ENCODE data around the gene TMEM150C.

Gene TMEM150C

DNA sequence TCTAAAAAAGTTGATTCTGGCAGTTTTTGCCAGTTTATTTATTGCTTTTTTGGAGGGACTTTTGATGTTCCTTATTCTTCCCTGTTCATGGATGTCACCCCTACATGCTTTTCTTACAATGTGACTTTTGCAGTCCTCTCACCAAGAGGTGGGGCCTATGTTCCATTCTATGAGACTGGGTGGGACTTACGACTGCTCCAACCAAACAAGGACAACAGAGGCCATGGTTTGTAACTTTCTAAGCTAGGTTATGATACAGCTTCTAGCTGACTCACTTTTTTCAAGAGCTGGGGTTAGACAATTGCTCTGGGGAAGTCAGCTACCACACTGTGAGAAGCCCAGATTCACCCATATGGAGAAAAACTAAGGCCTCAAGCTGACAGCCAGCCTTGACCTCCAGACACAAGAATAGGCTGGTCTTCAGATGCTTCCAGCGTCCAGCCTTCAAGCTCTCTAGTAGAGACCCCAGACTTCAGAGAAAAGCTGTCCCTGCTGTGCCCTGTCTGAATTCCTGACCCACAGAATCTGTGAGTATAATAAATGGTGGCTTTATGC, 91.9 kb downstream of the TMEM150C start:
- DNase-seq = no peak

GRCh38 chr4:82467471-82467870, 94.3 kb downstream of the TMEM150C start:
- DNase-seq = no peak

DNA sequence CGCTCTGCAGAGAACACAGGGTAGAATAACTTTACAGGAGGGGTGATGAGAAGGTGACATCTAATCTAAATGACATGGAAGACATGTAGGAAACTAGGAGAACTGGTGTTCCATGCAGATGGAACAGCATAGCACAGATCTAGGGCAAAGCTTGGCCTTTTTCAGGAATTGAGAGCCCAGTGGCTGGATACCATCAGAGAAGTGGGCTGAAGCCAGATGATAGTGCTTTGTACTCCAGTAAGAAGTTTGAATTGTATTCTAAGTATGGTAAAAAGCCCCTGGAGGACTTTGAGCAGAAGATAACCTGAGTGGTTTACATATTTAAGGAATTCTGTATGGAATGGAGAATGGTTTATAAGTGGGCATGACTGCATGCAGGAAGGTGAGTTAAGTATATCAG, 98.6 kb downstream of the TMEM150C start:
- no peak for DNase-seq

DNA sequence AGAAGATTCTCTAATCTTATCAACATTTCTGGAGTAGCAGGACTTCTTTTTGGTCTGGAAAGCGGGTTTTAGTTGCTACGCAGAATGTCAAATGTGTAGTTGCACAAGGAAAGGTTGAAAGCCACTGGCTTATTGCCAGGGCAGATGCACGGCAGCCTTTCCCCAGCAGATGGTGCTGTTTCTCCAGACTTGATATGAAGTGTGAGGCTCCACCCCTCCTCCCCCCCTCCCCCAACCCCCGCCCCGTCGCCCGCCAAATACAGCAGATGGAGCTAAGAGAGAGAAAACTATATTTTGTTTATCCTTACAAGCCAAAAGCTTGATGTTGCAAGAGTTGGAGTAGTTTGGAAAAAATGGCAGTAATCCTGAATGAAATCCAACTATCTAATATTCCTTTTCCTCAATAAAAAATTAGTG, 99.4 kb downstream of the TMEM150C start:
- peak; percentile 78 for DNase-seq

GRCh38 chr4:82461710-82462109, 100.1 kb downstream of the TMEM150C start:
- DNase-seq = no peak

- DNase-seq = no peak
These were observed 103.1 kb downstream of the TMEM150C start for GRCh38 chr4:82458729-82459128.

- DNase-seq = no peak
These were observed 104.5 kb downstream of the TMEM150C start for GRCh38 chr4:82457266-82457665.

GRCh38 chr4:82452026-82452425, 109.8 kb downstream of the TMEM150C start:
- DNase-seq = no peak

GRCh38 chr4:82450966-82451755, 110.6 kb downstream of the TMEM150C start:
- DNase-seq = no peak

GRCh38 chr4:82447886-82448285, 113.9 kb downstream of the TMEM150C start:
- DNase-seq = no peak

DNA sequence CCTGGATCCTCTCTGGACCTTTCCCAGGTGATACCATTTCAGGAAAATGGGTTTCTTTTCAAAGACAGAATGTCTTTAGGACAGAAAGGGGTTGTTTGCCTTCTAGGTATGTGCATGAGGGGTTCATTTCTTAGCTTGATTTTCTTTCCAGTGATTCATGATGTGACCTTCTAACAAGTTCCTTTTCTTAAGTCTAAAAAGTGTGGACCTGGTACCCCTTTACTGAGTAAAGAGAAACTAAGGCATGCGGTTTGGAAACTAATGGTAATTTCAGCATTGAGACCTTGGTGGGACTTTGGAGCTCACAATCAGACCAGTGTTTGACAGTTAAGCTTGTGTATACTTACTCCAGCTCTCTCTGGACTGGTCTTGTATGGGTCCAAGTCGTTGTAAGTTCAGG, 122.7 kb downstream of the TMEM150C start:
- DNase-seq = no peak

DNA sequence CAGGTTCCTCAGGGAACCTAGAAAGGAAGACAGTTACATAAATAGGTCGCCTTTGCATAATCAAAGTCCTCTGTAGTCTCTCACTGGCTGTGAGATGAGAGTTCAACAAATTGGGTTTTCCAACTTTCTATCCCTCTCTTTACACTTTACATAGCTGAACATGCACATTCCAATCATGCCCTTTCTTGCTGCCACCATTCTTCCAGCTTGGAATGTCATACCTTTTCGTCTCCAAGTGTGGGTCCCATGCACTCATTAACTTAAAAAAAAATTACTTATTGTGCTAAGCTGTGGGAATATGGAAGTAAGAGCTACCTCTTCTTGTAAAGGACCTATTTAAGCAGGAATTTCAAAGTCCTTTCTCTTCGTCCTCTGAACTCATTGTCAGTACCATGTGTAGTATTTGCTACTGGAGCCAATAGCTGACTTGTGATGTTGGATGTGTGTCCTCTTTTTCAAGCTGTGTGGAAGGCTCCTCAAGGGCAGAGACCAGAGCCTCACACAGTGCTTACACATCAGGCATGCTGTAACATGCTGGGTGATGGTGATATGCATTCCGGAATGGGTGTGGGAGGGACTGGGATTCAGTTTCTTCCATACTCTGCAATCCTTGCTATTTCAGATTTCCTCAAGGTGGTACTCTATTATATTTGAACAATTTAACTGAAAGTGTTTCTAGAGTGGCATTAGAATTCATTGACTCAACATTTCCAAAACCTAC, 124.3 kb downstream of the TMEM150C start:
- no peak for DNase-seq

- no peak for DNase-seq
These were observed 125.0 kb downstream of the TMEM150C start for GRCh38 chr4:82436780-82437179.

- DNase-seq = no peak
These were observed 125.7 kb downstream of the TMEM150C start for GRCh38 chr4:82436130-82436529.

DNA sequence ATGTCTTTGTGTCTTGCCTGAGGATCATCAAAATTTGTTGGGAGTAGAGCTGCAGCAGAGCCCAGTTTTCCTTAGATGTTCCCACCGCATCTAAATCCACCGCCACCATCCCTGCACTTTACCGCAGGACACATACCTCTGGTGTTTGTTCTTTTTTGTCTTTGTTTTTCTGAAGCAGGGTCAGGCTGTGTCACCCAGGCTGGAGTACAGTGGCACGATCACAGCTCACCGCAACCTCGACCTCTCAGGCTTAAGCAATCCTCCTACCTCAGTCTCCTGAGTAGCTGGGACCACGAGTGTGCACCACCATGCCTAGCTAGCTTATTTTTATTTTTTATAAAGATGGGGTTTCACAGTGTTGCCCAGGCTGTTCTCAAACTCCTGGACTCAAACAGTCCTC, 126.8 kb downstream of the TMEM150C start:
- DNase-seq = no peak

DNA sequence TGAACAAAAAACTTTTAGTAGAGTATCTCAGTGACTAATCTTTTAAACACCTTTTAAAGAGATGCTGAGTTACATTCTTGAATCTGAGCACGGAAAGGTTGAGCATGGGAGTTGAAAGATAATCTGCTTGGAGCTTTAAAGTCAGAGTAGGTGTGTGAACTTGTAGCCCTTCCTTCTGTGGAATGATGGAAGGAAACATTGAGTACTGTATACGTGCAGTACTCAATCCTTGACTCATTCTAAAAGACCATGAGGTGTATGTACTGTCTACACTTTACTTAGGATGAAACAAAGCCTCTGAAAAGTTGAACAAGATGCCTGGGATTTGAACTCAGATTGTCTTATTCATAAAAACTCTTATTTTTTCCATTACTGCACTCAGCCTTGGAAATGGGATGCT, 128.0 kb downstream of the TMEM150C start:
- DNase-seq = no peak

All from CD4-positive, alpha-beta T cell treated with Interleukin-4 for 4 hours (primary cell).